T47D (cell line): ENCODE data around the gene EMILIN3.
A peak's percentile ranks its signal among the peaks of the same experiment; 100 is the strongest.

ENCODE experiments used
- DNase-seq, 2 experiments: peaks; one replicate each; pipeline versions ENCODE4 v3.0.0 to v3.0.0-alpha.2; 2011 to 2012; ENCODE audit warnings: low read depth in 1 of 2, low spot score in 1 of 2
- JUND ChIP-seq: IDR thresholded peaks from 2 replicates; pipeline ENCODE4 v1.6.1; 2012; ENCODE audit warnings: low read depth
- in situ Hi-C: cut with HindIII; loops from 2 replicates; pipeline ENCODE4 v1.10.0; 2016; ENCODE audit warnings: low sequenced_read_pairs, low pct_unique_long_range_greater_than_20kb

Gene EMILIN3

DNA sequence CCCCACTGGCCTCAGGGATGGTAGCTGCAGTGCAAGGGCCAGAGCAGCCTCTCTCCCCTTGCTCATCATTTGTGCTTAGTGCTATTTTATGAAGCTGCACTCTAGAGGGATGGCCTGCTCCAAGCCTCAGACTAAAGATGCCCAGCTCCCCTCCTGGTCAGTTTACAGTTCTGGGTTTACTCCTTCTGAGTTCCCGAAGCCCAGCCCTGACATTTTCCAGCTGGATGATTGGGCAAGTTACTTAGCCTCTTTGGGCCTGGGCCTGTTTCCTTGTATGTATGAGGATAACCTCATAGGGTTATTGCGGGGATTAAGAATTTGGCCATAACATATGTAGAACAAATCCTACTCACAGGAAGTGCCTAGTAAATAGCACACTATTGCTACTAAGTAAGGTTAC, 31.8 kb upstream of the EMILIN3 start:
- in situ Hi-C loops: no loop called here
- no peak for TF ChIP-seq JUND
- DNase-seq: no peak

DNA sequence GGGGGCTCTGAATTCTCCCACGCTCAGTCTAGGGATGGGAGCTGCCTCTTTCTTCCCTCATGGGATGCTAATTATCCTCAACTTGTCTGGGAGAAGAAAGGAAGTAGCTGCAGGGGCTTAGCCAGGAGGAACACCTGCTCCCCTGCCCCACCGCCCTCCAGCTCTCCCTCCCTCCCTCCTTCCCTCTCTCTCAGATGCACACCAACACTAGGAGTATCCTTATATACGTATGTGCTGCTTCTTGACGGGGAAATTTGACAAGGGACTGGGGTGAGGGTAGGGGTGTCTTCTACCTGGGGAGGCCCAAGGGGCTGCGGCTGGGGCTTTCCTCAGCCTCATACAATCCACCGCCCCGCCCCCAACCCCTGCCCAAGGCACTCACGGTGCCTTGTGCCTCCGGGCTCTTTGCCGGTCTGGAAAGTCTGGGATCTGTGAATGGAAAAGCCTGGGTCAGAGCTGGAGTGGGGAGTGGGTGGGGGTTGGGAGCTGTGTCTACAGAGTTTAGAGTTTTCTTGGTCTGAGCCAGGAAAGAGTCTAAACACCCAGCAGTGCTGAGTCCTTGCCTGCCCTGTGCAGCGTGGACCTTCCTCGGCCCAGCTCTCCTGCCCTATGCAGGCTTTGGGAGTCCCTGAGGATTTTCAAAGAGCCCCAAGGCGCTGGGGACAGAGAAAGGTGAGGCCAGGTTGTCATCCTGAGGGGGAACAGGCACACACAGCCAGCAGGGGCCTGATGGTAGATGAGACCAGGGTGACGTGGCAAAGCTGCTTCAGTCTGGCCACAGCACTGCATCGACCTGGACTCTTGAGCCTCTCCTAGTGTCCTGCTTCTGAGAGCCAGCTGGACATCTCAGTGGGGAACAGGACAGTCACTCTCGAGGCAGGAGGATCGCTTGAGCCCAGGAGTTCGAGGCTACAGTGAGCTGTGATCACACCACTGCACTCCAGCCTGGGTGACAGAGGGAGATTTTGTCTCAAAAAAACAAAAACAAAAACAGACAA, 29.3 kb upstream of the EMILIN3 start:
- in situ Hi-C loops: no loop called here
- no peak for TF ChIP-seq JUND
- no peak for DNase-seq

DNA sequence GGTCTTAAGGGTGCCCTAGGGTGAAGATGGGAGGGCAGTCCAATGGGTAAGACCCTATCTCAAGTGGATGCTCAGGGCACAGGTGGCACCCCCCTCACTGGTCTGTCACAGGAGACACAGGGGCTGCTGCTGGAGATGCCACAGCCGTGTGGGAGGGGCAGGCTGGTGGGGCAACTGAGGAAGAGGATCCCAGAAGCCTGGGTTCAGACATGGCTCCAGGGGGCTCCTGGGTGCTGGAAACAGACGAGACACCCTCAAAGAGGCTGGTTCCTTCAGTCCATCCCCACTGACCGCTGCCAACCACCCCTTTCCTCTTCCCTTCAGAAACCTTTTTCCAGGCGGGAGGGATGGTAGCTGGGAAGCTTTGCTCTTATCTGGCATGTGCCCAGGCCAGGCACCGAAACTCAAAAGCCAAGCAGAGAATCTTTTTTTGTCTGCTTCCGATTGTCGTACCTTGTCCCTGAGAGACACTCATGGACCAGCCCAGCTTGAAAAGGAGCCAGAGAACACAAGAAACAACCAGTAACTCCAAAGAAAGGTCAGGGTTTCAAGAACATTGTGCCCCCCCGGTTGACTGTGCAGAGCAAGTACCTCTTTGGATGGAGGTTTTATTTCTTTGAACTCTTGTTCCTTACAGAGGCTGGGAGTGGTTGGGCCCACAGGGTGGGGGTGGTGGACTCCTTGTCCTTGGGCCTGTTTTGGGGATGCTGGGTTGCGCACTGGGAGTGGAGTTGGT, 28.5 kb upstream of the EMILIN3 start:
- TF ChIP-seq JUND: no peak
- in situ Hi-C loops: no loop called here
- DNase-seq: no peak

DNA sequence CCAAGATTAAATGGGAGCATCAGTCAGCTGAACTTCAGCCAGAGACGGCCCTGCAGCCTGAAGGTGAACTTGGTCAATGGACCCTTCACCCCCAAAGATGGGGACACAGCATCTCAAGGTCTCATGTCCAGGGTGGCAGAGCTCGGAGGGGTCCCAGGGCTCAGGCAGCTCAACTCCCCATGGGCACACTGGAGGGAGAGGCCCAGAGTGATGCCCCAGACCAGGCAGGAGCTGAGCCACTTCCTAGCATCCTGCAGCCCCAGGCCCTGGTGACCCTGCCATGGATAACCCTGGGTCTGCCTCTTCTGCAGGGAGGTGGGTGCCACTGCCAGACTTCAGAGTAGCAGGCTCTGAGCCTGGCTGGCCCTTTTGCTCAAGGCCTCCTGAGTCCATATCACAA, 27.5 kb upstream of the EMILIN3 start:
- TF ChIP-seq JUND: no peak
- in situ Hi-C loops: no loop called here
- DNase-seq: no peak

DNA sequence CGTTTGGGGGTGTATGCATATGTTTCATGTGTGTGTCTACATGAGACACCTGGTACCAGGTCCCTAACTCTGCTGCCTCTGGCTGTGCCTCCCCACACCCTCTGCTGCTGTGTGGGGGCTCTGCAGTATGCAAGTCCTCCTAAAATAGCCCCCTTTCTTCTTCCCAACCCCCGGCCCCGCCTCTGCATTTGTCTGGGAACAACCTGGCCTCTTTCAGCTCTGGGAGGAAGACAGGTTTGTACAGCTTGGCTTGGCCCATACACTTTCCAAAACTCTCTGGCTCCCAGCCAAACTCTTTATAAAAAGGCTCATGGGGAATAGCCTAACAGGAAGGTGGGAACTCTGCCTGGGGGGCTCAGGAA, 27.1 kb upstream of the EMILIN3 start:
- TF ChIP-seq JUND: no peak
- peak in 1 of 2 experiments; percentile 42 for DNase-seq

DNA sequence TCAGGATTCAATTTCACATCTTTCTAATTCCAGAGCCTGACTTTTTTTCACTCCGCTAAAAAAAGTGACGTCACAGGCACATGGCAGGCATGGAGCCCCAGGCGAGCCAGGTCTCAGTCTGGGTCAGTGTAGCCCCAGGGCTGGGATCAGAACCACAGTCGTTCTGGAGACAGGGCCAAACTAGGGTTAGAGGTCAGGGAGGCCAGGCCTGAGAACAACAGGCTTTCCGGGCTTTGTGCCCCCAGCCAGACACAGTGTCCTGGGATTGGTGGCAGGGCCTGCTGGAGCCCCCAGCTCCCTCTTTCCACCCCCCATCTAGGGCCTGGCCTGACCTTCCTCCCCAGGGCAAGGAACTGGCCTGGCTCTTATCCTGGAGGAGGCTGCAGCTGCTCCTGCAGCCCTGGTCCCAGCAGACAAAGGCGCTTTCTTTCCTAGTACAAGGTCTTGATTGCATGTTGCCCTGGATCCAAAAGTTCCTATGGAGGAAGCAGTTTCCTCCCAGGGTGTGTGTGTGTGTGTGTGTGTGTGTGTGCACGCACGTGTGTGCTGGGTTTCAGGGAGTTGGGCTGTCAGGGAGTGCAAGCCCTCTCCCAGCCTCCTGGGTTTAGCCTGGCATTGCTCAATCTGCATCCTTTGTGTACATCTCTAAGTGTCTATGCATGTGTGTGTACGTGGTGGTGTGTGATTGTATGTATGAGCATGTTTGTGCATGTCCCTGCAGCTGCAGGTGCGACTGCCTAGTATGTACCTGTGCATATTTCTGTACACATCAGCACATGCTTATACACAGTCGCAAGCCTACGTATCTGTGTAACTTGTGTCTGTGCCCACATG, 26.5 kb upstream of the EMILIN3 start:
- DNase-seq: peak in 1 of 2 experiments; percentile 22
- no peak for TF ChIP-seq JUND
- in situ Hi-C loops: no loop called here

More for the DNA sequence above, 27.1 kb upstream of the EMILIN3 start:
- in situ Hi-C loops: no loop called here

DNA sequence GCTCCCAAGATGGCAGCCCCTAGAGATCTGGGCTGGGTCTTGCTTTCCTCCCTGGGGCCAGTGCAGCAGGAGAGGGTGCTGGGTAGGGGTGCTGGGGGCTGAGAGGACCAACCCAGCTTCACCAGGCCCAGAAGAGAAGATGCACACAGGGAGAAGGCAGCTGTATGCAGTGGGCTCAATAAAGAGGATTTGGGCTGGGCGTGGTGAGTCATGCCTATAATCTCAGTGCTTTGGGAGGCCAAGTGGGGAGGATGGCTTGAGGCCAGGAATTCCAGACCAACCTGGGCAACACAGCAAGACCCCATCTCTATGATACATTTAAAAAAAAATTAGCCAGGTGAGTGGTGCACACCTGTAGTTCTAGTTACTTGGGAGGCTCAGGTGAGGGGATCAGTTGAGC, 25.7 kb upstream of the EMILIN3 start:
- TF ChIP-seq JUND: no peak
- DNase-seq: no peak
- in situ Hi-C loops: no loop called here

DNA sequence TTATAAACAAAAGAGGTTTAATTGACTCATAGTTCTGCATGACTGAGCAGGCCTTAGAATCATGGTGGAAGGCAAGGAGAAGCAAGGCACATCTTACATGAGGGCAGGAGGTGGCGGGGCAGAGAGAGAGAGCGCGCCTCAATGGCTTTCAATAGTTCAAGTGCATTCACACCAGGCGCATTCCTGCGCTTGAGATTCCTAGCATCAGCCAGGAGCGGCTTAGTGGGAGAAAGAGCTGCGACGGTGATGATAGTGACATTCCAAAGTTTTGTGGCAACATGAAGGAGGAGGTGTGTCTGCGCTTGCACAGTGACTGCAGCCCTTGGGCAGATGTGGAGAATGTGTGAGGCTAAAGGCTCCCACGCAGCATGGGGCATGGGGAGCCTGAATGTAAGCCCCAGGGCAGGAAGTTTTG, 25.0 kb upstream of the EMILIN3 start:
- in situ Hi-C loops: no loop called here
- no peak for TF ChIP-seq JUND
- DNase-seq: peak in 1 of 2 experiments; percentile 85

DNA sequence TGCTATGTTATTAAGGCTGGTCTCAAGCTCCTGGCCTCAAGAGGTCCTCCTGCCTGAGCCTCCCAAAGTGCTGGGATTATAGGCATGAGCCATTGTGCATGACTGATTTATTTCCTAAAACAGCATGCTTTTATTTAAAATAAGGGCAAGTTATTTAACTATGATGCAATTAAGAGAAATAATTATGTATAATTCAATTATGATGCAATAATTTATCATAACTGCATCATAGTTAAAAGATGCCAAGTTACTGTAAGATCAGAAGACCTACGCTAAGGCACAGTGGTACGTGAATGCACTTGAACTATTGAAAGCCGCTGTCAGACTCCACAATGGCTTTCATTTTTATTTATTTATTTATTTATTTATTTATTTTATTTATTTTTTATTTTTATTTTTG, 24.3 kb upstream of the EMILIN3 start:
- TF ChIP-seq JUND: no peak
- no peak for DNase-seq
- in situ Hi-C loops: no loop called here

DNA sequence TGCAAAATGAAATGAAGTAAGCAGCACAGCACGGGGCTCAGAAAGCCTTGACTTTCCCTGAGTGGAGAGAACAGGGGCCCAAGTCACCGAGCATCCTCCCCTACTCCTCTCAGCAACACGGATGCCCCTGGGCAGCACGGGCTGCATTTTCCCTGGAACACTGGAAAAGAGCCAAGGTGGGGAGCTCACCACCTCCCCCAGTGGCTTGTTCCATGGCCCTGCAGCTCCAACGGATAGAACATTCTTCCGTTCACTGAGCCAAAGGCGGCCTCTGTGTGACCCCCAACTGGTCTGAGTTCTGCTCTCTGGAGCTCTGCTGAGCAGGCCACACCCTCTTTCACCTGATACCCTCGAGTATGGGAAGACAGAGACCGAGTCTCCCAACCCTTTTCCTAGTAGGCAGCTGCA, 20.8 kb upstream of the EMILIN3 start:
- in situ Hi-C loops: no loop called here
- no peak for TF ChIP-seq JUND
- DNase-seq: no peak

DNA sequence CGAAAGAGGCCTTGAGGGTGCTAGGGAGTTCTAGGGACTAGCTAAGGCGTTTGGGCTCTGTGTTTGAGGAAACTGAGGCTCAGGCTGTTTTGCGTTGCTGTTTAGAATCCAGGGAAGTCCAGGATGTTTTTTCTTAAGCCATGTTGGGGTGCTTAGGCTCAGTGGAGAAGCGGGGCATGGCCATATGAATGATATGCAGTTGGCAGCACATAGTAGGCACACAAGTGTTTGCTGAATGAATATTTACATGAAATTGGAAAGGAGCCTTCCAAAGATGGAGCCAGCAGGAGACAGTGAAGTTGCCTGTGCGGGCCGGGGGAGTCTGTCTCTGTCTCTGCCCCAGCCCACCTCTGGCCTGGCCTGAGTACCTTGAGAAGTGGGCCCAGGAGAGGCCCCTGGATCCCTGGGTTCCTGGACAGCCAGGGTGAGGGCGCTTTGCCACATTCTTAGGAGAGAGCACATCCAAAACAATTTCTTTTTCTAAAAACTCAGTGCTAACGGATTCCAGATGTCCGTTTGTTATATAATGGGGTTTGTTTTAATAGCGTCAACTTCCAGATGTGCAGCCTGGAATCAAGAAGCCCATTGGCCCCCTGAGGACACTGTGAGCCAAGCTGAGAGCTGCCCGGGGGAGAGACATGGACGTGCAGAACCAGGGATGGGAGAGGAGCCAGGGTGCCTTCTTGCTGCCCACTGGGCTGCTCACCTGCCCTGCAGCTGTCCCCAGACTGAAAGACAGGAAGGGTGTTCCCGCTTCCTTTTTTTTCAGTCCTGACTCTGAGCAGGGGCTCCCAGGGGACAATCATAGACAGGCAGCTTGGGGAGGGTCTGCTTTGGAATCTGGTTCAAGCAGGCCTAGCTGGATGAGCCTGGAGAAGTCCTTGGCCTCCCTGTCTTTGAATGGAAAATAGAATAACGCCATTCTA, 20.1 kb upstream of the EMILIN3 start:
- in situ Hi-C loops: no loop called here
- no peak for DNase-seq
- no peak for TF ChIP-seq JUND
